NCI-H345 (cell line): Measurements from ENCODE around the gene PDCD4.
A peak's percentile ranks its signal among the peaks of the same experiment; 100 is the strongest.
"Not testable (repeated sequence)": the region's sequence is repeated elsewhere in the genome, so short reads cannot be mapped to it uniquely, and the experiment has no call there.

Experiments used
- DNase-seq: peaks from one replicate; lab custom pipeline; 2025; lab: John Stamatoyannopoulos, UW

The PDCD4 gene

GRCh38 chr10:110881905-110882304 lies 10.2 kb downstream of the PDCD4 start:
- DNase-seq = no peak

- no peak for DNase-seq
Observed at GRCh38 chr10:110883924-110884323, 12.2 kb downstream of the PDCD4 start.

GRCh38 chr10:110885932-110886674 lies 14.4 kb downstream of the PDCD4 start:
- no peak for DNase-seq

DNA sequence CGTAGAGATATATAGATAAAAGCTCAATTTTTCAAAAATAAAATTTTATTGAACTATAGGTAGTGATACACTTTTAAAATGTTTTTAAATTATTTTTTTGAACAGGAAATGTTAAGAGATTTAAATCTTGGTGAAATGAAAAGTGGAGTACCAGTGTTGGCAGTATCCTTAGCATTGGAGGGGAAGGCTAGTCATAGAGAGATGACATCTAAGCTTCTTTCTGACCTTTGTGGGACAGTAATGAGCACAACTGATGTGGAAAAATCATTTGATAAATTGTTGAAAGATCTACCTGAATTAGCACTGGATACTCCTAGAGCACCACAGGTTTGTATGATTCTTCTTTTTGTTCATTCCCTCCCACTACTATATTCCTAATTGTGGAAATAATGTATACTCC lies 15.8 kb downstream of the PDCD4 start:
- DNase-seq = no peak

- no peak for DNase-seq
Observed at GRCh38 chr10:110892602-110893288, 21.0 kb downstream of the PDCD4 start.

- DNase-seq = peak; percentile 21
Observed at GRCh38 chr10:110893559-110894179, 21.9 kb downstream of the PDCD4 start.

DNA sequence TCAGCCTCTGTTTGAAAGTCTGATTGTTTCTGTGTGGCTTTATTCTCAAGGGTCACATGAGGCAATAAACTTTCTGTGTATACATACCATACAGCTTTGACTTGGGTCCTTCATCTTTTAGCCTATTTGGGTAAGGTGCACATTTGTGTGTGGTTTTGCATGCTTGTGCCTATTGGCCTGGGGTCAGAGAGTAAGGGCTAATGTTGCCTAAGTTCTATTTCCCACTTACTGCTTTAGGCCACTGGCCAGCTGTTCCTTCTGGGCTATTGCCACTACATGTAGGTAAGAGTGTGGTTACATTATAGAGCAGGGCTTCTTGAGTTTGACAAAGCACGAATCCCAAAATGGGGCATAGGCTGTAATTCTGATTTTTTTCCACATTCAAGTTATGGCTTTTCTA lies 25.5 kb downstream of the PDCD4 start:
- DNase-seq = no peak

- DNase-seq = no peak
Observed at GRCh38 chr10:110898391-110898790, 26.7 kb downstream of the PDCD4 start.

DNA sequence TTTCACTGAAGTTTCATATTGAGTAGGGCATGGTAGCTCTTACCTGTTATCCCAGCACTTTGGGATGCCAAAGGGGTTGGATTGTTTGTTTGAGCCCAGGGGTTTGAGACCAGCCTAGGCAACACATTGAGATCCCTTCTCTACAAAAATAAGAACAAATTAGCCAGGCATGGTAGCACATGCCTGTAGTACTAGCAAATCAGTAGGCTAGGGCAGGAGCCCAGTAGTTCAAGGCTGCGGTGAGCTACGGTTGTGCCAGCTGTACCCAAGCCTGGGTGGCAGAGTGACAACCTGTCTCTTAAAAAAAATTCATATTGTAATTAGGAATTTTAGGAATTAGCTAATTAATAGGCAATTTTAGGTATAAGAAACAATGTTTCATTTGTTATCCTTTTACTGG lies 29.3 kb downstream of the PDCD4 start:
- no peak for DNase-seq

- no peak for DNase-seq
Observed at GRCh38 chr10:110901954-110902819, 30.5 kb downstream of the PDCD4 start.

- no peak for DNase-seq
Observed at GRCh38 chr10:110903280-110904278, 31.9 kb downstream of the PDCD4 start.

GRCh38 chr10:110910138-110910537 lies 38.4 kb downstream of the PDCD4 start:
- no peak for DNase-seq

GRCh38 chr10:110912374-110912773 lies 40.6 kb downstream of the PDCD4 start:
- no peak for DNase-seq

DNA sequence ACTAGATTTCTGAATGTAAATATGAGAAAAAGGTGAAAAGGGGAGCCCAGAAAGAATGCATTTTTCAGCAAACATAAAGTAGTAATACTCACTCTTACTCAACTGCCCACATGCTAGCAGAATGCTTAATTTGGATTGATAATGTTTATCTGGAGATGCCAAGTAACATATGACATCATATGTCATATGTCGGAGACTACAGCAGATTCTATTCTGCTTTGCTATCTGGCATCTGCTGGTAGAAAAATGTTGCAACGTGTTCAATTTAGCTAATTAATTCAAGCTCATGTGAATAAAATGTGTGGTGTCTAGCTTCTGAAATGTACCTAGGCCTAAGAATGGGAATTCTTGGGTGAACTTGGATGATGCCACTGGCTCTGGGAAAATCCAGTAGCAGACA lies 42.7 kb downstream of the PDCD4 start:
- no peak for DNase-seq

DNA sequence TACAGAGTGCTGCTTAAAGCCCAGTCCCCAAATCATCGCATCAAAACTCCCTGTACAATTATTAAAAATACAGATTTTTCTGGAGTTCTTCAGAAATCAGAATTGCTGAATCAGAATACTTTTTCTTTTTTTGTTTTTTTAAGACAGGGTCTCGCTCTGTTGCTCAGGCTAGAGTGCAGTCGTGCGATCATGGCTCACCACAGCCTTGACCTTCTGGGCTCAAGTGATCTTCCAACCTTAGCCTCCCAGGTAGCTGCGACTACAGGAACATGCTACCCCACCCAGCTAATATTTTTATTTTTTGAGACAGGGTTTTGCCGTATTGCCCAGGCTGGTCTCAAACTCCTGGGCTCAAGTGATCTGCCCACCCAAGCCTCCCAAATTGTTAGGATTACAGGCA lies 43.3 kb downstream of the PDCD4 start:
- no peak for DNase-seq

DNA sequence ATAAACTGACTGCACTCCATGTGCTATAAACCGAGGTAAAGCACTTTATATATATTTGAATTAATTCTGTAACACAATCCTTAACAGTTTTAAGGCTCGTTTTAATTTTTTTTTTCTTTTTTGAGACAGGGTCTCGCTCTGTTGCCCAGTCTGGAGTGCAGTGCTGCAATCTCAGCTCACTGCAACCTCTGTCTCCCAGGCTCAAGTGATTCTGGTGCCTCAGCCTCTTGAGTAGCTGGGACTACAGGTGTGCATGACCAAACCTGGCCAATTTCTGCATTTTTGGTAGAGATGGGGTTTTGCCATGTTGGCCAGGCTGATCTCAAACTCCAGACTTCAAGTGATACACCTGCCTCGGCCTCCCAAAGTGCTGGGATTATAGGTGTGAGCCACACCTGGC lies 43.9 kb downstream of the PDCD4 start:
- DNase-seq = not testable (repeated sequence)

GRCh38 chr10:110916554-110917346 lies 45.0 kb downstream of the PDCD4 start:
- DNase-seq = no peak

- DNase-seq = no peak
Observed at GRCh38 chr10:110918269-110918642, 46.5 kb downstream of the PDCD4 start.

GRCh38 chr10:110918643-110919348 lies 47.1 kb downstream of the PDCD4 start, which contains the start of gene BBIP1:
TSS of gene BBIP1 (minus strand) at chr10:110919180. CDS start at chr10:110918157, 1,023 bp downstream.
- peak; percentile 99 for DNase-seq
